ENCODE measurements around the gene RNF214. TPM values are rescaled to one million over a fixed set of nuclear protein-coding genes. Genes with fewer than 3 reads are reported as not detected.

The RNF214 gene
- total and polyA plus RNA-seq, 2 of the 13 experiments (the other 11 are each of a cell fraction or from before 2014, with no cell fraction given): 10.7 to 12.6 TPM

- TF ChIP-seq, protein P1, sequence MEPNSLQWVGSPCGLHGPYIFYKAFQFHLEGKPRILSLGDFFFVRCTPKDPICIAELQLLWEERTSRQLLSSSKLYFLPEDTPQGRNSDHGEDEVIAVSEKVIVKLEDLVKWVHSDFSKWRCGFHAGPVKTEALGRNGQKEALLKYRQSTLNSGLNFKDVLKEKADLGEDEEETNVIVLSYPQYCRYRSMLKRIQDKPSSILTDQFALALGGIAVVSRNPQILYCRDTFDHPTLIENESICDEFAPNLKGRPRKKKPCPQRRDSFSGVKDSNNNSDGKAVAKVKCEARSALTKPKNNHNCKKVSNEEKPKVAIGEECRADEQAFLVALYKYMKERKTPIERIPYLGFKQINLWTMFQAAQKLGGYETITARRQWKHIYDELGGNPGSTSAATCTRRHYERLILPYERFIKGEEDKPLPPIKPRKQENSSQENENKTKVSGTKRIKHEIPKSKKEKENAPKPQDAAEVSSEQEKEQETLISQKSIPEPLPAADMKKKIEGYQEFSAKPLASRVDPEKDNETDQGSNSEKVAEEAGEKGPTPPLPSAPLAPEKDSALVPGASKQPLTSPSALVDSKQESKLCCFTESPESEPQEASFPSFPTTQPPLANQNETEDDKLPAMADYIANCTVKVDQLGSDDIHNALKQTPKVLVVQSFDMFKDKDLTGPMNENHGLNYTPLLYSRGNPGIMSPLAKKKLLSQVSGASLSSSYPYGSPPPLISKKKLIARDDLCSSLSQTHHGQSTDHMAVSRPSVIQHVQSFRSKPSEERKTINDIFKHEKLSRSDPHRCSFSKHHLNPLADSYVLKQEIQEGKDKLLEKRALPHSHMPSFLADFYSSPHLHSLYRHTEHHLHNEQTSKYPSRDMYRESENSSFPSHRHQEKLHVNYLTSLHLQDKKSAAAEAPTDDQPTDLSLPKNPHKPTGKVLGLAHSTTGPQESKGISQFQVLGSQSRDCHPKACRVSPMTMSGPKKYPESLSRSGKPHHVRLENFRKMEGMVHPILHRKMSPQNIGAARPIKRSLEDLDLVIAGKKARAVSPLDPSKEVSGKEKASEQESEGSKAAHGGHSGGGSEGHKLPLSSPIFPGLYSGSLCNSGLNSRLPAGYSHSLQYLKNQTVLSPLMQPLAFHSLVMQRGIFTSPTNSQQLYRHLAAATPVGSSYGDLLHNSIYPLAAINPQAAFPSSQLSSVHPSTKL (CRISPR knock-in tag; IDR thresholded peaks at IDR 0.05): peak; percentile 79
- TF ChIP-seq SOX5 (CRISPR knock-in tag; IDR thresholded peaks at IDR 0.05; ENCODE audit: borderline replicate concordance): peak; percentile 52; the same call in 1 of the 2 replicates
- TF ChIP-seq GATAD2A (CRISPR knock-in tag; IDR thresholded peaks at IDR 0.05): peak; percentile 39; the same call in 1 of the 2 replicates
- TF ChIP-seq ZNF292 (CRISPR knock-in tag; IDR thresholded peaks at IDR 0.05; ENCODE audit: borderline replicate concordance, low read depth): peak; percentile 51; the same call in 1 of the 2 replicates
- TF ChIP-seq HOXA3 (CRISPR knock-in tag; IDR thresholded peaks at IDR 0.05): peak; percentile 19; the same call in 1 of the 2 replicates
- peak; percentile 75 for TF ChIP-seq SALL1 (CRISPR knock-in tag; IDR thresholded peaks at IDR 0.05)
- 0 out of 2 replicates have a peak, but pooled peaks have one; percentile 32 for TF ChIP-seq TARDBP (CRISPR knock-in tag; IDR thresholded peaks at IDR 0.05)
- TF ChIP-seq ZNF451 (CRISPR knock-in tag; IDR thresholded peaks at IDR 0.05): no peak
- no peak for TF ChIP-seq SOX13 (IDR thresholded peaks at IDR 0.05)
- TF ChIP-seq SOX13 (CRISPR knock-in tag; conservative IDR thresholded peaks at IDR 0.05 in 1 of 2, IDR thresholded peaks at IDR 0.05 in 1 of 2): peak in 1 of 2 experiments; percentile 62; a peak in 1 of 4 replicates
- no peak for TF ChIP-seq RFX1 (IDR thresholded peaks at IDR 0.05)
- peak; percentile 89 for TF ChIP-seq RXRB (CRISPR knock-in tag; IDR thresholded peaks at IDR 0.05; ENCODE audit: borderline replicate concordance)
- peak; percentile 37 for TF ChIP-seq TBL1XR1 (IDR thresholded peaks at IDR 0.05; ENCODE audit: borderline replicate concordance, low read length, partially characterized antibody)
- TF ChIP-seq ZNF331 (CRISPR knock-in tag; IDR thresholded peaks at IDR 0.05): no peak
- peak; percentile 32; the same call in 1 of the 2 replicates for TF ChIP-seq HDAC1 (CRISPR knock-in tag; IDR thresholded peaks at IDR 0.05)
- TF ChIP-seq NR2F1 (CRISPR knock-in tag; IDR thresholded peaks at IDR 0.05): peak in 1 of 2 experiments; percentile 82; a peak in 2 of 4 replicates
- TF ChIP-seq BCL6 (CRISPR knock-in tag; IDR thresholded peaks at IDR 0.05): peak; percentile 92
- TF ChIP-seq TBX2 (CRISPR knock-in tag; IDR thresholded peaks at IDR 0.05; ENCODE audit: borderline replicate concordance): peak; percentile 66; the same call in 1 of the 2 replicates
- peak; percentile 46 for TF ChIP-seq THAP11 (CRISPR knock-in tag; IDR thresholded peaks at IDR 0.05)
- no peak for TF ChIP-seq ZNF260 (CRISPR knock-in tag; IDR thresholded peaks at IDR 0.05; ENCODE audit: borderline replicate concordance, low read depth)
- no peak for TF ChIP-seq BHLHE40 (IDR thresholded peaks at IDR 0.05; ENCODE audit: low read length)
- TF ChIP-seq NCOR1 (IDR thresholded peaks at IDR 0.05; ENCODE audit: borderline replicate concordance, low read length): no peak; the same call in 1 of the 2 replicates
- TF ChIP-seq ZFP1 (CRISPR knock-in tag; IDR thresholded peaks at IDR 0.05): no peak
- TF ChIP-seq, protein P2, sequence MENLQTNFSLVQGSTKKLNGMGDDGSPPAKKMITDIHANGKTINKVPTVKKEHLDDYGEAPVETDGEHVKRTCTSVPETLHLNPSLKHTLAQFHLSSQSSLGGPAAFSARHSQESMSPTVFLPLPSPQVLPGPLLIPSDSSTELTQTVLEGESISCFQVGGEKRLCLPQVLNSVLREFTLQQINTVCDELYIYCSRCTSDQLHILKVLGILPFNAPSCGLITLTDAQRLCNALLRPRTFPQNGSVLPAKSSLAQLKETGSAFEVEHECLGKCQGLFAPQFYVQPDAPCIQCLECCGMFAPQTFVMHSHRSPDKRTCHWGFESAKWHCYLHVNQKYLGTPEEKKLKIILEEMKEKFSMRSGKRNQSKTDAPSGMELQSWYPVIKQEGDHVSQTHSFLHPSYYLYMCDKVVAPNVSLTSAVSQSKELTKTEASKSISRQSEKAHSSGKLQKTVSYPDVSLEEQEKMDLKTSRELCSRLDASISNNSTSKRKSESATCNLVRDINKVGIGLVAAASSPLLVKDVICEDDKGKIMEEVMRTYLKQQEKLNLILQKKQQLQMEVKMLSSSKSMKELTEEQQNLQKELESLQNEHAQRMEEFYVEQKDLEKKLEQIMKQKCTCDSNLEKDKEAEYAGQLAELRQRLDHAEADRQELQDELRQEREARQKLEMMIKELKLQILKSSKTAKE (CRISPR knock-in tag; IDR thresholded peaks at IDR 0.05; ENCODE audit: borderline replicate concordance): peak; percentile 92
- no peak for TF ChIP-seq NONO (IDR thresholded peaks at IDR 0.05)
- peak; percentile 70; the same call in 1 of the 2 replicates for TF ChIP-seq NONO (CRISPR knock-in tag; conservative IDR thresholded peaks at IDR 0.05)
- peak; percentile 61; the same call in 1 of the 2 replicates for TF ChIP-seq ESRRA (CRISPR knock-in tag; IDR thresholded peaks at IDR 0.05; ENCODE audit: low read depth)
Observed at GRCh38 chr11:117303101-117303500, 70.6 kb downstream of the RNF214 start (continued).

Data from HepG2 (cell line).